ENCODE results near the gene SYDE1.

SYDE1 gene

DNA sequence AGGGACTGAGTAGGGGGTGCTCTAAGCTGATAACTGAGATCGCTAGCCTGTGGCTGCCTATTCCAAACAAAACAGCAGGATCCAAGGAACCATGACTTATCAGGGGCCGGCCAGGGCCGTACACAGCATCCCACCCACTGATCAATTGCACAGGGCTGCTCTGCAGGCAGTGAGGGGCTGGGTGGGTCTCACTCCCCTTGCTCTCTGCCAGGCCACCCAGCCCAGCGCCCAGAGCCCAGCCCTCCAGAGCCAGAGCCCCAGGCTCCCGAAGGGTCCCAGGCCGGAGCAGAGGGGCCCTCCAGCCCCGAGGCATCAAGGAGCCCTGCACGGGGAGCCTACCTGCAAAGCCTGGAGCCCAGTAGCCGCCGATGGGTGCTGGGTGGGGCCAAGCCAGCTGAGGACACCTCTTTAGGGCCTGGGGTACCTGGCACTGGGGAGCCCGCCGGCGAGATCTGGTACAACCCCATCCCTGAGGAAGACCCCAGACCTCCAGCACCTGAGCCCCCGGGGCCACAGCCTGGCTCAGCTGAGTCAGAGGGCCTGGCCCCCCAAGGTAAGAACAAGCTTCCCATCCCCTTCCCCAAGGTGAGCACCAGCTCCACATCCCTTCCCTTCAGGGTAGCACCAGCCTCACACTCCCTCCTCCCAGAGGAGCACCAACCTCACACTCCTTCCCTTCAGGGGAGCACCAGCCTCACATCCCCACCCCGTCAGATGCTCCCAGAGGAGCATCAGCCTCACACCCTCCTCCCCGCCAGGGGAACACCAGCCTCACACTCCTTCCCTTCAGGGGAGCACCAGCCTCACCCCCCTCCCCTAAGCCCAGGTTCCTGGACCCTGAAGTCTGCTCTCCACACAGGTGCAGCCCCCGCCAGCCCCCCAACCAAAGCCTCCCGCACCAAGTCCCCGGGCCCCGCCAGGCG lies 1.9 kb downstream of the SYDE1 start:
- DNase-seq: no peak

DNA sequence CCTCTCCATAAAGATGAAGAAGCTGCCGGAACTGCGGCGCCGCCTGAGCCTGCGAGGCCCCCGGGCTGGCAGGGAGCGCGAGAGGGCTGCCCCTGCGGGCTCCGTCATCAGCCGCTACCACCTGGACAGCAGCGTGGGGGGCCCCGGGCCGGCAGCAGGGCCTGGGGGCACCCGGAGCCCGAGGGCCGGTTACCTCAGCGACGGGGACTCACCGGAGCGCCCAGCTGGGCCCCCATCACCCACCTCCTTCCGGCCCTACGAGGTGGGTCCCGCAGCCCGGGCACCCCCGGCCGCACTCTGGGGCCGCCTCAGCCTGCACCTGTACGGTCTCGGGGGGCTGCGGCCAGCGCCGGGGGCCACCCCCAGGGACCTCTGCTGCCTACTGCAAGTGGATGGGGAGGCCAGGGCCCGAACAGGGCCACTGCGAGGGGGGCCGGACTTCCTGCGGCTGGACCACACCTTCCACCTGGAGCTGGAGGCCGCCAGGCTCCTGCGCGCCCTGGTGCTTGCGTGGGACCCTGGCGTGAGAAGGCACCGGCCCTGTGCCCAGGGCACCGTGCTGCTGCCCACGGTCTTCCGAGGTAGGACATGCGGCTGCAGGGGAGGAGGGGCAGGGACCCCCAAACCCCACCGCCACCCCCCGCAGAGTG lies 2.7 kb downstream of the SYDE1 start:
- DNase-seq: no peak

DNA sequence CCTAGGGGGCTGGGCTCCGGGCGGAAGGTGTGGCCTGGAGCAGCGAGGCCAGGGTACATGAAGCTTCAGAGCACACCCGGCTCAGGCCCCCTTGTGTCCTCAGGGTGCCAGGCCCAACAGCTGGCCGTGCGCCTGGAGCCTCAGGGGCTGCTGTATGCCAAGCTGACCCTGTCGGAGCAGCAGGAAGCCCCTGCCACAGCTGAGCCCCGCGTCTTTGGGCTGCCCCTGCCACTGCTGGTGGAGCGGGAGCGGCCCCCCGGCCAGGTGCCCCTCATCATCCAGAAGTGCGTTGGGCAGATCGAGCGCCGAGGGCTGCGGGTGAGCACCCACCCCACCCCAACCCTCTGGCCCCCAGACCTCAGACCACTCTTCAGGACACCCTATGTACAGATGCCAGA lies 3.2 kb downstream of the SYDE1 start:
- DNase-seq: no peak

DNA sequence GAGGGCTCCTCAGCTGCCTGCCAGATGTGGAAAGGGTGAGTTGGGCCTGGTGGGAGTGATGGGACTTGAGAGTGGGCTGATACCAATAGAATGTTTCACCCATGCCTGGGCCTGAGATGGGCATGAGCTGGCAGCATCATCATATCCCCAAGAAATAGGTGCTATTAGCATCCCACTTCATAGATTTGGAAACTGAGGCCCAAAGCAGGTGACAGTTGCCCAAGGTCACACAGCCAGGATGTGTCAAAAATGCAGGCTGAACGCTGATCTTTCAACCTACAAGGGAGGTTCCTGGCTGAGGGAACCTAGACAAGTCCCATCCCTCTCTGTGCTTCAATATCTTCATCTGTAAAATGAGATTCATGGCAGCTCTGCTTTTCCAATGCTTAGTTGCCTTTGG lies 4.6 kb downstream of the SYDE1 start:
- no peak for DNase-seq

DNA sequence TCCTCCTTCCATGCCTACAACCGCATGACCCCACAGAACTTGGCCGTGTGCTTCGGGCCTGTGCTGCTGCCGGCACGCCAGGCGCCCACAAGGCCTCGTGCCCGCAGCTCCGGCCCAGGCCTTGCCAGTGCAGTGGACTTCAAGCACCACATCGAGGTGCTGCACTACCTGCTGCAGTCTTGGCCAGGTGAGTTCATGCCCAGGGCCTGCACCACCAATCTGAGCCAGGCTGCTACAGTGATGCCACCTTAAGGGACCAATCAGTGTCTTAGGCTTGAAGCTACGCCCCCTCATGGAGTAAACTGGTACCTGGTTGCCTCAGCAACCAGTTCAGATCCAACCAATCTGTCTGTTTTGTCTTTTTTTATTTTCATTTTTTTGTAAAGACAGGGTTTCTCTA lies 5.2 kb downstream of the SYDE1 start:
- DNase-seq: no peak

DNA sequence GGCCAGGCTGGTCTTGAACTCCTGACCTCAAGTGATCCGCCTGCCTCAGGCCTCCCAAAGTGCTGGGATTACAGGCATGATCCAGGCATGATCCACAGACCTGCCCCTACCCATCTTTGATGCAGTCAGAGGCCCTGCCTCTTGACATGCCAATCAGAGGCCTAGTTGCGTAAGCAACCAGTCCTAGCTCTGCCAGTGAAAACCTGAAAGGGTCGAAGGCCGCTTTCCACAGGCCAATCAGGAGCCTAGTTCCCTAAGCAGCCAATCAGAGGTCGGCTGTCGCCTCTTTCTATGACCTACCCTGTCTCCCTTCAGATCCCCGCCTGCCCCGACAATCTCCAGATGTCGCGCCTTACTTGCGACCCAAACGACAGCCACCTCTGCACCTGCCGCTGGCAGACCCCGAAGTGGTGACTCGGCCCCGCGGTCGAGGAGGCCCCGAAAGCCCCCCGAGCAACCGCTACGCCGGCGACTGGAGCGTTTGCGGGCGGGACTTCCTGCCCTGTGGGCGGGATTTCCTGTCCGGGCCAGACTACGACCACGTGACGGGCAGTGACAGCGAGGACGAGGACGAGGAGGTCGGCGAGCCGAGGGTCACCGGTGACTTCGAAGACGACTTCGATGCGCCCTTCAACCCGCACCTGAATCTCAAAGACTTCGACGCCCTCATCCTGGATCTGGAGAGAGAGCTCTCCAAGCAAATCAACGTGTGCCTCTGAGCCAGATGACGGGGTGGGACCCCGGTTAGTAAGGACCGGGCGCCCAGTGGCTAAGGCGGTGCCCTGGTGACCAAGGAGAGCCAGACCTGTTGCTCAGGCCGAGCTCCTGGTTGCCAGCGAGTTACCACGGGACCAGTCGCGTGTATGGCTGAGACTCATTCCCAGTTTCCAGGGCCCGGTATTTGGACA lies 6.3 kb downstream of the SYDE1 start:
- DNase-seq: no peak

DNA sequence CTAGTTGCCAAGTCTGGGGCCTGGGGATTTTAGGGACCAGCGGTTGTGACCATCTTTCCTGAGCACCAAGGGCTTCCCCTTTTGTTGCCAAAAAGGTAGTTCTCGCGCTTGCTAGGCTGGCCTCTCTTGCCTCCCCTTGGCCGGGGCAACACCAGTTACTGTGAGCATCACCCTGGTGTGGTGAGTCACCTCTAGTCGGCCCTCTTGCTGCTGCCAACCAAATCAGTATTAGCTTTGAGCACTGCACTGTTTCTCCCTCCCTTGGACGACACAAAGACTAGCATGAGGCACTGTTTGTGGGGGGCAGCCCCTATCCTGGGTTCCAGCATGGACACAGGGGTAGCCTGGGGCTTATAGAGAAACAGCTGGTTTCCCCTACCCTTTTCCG lies 6.9 kb downstream of the SYDE1 start:
- no peak for DNase-seq

DNA sequence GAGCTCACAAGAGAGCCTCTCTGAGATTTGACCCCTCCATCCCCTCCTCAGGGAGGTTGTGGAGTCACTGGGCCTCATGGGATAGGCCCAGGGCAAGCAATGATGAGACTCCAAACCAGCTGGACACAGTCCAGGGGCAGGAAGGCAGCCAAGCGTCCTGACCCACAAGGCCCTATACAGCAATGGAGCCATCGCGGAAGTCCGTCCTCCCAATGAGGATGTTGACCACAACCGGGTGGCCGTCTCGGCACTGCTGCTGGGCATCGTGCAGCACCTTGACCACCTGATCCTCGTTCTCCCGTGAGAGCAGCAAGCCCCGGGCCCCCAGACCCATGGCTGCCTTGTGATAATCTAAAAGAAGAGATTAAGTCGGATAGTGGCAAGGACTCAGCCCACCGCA lies 7.9 kb downstream of the SYDE1 start:
- no peak for DNase-seq

DNA sequence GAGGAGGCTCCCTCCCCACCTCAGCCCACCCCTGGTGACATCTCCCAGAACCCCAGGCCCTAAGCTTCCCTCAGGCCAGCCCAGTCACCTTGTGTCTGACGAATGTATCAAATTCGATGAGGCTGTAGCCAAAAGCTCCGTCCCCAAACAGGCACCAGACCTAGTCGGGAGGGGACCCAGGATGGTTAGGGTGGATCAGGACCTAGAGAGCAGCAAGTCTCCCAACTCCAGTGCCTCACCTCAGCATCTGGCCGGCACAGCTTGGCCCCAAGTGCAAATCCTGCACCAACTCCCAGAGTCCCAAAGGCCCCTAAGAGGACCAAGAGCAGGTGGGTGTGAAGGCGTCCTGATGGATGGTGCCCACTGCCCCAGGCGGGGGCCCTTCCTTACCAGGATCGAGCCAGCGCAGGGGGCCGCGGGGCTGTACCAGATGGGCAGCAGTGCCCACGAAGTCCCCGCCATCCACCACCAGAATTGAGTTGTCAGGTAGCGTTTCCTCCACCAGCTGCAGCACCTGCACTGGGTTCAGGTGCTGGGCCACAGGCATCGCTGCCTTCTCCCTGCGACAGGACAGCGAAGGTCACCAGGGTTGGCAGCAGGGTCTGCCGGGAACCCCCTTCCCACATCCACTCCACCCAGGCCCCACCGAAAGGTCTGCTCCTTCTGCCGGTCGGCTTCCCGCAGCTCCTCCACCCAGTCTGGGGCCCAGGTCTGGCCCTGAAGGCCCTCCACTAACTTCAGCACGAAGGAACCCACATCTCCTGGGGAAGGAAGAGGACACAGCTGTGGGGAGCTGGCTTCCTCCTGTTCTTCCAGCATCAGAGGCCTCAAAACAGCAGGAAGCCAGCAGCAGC lies 8.8 kb downstream of the SYDE1 start:
- DNase-seq: no peak

DNA sequence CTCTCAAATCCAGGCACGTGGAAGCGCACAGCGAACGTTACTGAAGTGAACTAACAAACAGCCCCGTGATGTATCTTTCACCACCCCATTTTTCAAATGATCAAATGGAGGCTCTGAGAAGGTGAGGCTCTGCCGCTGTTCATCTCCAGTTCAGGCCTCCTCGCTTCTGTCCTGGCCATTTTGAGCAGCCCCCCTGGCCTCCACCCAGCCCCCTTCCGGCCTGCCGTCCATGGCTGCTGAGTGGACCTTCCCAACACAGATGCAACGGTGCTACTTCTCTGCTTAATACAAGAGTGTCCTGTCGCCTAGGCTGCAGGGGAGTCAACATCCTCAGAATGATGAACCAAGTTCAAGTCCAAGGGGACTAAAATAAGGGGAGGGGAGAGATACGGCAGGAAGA lies 9.7 kb downstream of the SYDE1 start:
- DNase-seq: no peak

DNA sequence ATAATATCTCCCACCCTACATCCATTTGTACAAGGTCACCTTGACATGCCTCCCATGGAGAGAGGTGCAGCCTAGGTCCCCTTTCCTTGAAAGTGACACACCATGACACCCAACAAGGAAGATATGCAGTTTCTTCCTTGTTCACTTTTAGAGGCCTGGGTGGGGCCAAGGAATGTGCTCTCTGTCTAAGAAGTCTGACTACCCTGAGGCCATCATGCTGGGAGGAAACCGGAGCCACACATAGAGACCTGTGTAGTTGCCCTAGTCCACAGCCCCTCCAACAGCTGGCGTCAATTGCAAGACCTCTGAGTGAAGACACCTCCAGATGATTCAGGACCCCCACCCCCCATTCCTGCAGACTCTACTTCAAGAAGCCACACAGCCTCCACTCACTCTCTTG lies 11.0 kb downstream of the SYDE1 start:
- no peak for DNase-seq

DNA sequence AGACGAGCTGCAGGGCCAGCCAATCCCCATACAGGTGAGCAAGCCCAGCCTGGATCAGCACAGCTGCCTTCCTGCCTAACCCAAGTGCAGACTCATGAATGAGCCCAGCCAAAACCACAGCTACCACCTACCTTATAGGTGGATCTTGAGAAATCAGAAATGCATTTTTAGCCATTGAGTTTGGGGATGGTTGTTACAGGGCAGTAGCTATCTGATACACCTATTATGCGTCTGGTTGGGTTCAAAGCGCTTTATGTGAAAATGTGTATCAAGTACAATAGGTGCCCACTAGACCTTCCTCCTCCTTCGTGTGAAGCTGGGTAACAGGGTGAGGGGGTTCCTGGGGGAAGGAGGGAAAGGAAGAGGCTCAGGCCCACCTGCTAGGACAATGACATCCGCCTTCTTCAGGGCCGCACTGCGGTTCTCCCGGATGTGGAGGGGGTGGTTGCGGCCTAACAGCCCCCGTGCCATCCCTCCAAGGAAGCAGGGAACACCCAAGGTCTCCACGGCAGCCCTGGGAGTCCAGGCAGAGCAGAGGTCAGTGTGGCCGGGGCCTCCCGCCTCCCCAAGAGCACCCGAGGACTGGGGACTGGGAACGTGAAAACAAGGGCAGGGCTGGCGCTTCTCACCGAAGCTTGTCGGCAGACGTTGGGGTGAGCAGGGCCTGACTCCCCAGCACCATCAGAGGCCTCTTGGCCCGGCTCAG lies 11.7 kb downstream of the SYDE1 start:
- no peak for DNase-seq

DNA sequence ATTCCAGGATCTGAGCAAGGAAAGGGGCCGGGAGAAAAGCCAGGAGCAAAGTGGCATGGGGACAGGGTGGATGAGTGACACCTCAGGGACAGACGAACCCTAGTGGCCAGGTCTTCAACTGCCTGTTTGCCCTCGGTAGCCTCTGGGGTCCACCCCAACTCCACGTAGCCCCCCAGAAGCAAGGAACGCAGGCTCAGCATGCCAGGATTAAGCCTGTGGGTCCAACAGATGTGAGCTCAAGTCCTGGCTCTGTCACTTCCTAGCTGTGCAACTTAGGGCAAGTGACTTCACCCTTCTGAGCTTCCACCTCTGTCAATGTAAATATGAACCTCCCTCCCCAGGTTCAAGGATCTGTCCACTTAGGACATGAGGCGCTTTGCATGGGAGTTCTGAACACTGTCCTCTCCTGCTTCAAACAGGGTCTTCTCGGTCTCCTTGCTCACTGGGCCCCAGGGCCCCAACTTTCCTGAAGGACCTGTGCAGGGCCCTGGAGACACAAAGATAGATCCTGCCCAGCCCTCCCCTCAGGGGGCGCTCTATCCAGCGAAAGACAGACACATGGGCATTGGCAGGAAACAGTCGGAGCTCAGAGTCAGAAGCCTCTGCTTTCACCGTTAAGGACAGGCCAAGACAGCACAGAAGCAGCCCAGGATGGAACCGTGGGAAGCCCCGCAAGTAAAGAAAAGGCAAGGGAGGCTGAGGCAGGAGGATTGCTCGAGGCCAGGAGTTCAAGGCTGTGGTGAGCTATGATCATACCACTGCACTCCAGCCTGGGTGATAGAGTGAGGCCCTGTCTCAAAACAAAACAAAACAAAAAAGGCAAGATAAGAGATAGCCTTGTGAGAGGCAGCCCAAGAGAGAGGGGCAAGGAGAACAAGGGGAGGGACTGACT lies 13.2 kb downstream of the SYDE1 start:
- no peak for DNase-seq

DNA sequence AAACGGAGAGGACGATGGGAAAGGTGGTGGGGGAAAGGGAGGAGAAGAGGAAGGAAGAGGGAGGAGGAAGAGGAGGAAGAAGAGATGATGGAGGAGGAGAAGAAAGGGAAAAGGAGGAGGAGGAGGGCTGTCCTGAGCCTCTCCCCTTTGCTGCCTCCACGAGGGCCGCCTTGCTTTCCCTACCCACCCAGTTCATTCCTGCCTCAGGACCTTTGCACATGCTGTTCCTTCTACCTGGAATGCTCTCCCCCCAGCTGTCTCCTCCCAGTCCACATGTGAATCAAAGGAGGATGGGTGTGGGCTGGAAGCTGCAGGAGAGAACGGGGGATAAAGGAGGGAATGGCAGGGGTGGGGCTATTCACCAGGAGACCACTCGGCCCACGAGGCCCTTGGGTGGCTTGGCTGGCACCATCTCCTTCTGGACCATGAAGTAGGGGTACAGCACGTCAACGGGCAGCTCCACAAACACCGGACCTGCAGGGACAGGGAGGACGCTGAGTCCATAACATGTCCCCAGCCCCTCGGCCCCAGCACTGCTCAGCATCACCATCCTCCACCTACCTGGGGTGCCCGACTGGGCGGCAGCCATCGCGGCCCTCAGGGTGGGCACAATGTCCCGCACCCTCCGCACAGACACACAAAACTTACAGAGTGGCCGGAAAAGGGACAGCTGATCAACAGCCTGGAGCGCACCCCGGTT lies 15.3 kb downstream of the SYDE1 start:
- no peak for DNase-seq

DNA sequence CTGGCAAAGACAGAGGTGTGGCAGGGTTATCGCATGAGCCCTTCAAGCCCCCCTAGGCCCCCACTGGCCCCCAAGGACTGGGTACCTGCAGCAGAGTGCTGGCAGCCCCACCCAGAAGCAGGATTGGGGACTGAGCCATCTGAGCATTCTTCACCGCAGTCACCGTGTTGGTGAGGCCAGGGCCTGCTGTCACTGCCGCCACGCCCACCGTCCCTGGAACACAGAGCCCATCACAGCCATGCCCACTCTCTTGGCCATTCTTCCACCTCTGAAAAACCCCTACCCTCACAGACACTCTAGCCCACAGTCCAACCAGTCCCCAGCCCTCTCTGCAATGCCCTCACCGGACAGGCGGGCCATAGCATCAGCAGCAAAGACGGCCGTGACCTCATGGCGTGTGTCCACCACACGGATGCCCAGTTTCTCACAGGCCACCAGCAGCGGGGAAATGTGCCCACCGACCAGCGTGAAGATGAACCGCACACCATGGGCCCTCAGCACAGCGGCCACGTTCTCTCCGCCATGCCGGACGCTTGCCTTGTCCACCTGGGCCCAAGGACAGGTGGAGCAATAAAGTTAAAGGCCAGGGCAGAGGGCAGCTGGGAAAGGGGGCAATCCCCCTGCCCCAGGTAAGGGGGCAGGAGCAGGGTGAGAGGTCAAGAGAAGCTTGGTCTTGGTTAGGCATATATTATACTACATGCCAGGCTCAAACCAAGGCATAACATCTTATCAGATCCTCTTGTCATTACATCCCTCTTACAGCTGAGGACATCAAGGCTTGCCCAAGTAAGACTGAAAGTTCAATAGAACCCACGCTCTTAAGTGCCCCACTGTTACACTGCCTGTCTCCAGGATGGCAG lies 16.1 kb downstream of the SYDE1 start:
- no peak for DNase-seq

DNA sequence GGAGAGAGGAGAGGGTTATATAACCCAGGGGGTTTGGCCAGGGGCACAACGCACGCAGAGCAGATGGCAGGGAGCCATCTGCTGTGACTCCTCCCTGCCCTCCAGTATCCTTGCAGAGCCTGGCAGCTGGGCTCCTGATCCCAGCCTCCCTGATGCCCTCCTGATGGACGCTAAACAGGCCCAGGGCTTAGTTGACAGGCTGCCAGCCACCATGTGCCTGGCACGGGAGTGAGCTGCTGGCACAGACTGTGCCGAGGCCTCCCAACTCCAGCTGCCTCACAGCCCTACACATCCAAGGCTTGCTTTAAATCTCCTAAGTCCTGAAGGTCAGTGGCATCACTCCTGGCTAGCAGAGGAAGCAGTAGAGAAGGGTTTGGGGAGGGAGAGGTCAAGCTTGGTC lies 16.7 kb downstream of the SYDE1 start:
- DNase-seq: no peak

DNA sequence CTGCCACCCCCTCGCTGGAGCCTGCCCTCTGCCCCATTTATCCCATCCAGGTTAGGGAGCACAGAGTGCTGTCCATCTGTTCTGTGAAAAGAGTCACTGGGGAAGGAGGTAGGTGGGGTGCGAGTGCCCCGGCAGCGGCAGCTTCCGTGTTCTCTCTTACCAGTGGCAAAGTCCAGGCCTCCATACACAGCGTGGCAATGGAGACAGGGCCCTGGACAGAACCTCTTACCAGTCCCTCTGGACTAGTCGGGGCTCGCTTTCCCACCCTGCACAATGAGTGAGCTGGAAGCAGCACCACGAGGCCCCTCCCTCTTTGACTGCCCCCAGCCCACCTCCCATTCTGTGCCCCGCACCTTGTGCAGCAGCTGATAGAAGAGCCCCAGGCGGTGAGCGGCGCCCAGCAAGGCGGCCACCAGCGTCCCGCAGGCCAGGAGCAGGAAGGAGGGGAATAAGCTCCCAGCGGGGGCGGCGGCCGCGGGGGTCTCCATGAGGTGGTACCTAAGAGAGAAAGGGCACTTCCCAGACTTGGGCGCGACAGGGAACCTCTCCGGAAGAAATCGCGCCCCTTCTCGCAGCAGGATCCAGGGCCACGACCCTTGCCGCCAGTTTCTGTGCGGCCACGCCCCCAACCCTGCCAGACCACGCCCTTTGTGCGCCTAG lies 17.5 kb downstream of the SYDE1 start:
- no peak for DNase-seq

DNA sequence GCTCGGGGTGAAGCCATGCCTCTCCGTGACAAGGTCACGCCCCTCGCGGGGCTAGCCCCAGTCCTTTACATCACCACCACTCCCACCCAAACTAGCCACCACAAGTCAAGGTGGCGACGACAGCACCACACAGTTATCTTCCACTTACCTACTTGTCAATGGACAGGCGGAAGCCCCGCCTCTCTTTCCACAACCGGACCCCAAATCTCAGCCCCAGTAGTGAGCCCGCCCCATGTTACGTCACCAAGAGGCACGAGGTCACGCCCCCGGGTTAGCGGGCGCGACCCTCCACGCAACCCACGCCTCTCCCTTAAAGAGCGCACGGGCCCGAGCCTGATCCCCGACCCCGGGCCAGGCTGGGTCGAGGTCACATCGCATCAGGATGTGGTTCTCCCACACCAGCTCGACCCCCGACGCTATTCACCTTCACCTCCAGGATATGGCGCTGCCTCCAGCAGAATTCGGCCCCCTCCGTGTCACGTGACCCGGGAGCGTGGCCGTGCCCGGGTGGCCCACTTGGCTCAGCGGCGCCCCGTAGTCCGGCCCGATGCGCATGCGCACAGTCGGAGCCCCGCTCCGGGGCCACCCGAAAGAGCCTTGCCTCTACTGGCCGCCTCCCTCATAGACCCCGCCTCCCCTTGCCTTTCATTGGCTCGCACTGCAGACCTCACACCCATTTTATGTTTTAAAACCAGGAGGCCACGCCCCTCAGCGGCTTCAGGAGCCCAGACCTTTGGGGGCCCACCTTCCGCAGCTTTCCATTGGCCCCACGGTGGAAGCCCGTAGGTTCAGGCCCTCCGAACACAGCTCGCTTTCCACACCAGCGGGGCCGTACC lies 18.2 kb downstream of the SYDE1 start:
- peak; percentile 98 for DNase-seq

All from CD4-positive, alpha-beta T cell treated with Interleukin-12 subunit alpha and Interleukin-12 subunit beta, for 1 hour (primary cell).